ENCODE measurements around the gene CDH4. TPM values are rescaled to one million over a fixed set of nuclear protein-coding genes. Genes with fewer than 3 reads are reported as not detected.

Gene CDH4
- total and polyA plus RNA-seq, 9 of the 15 experiments (the other 6 are each of a cell fraction or from before 2014, with no cell fraction given), result 0.04 TPM; not detected in 8

GRCh38 chr20:61929561-61929960 is 677.5 kb downstream of the CDH4 start (continued):
- TF ChIP-seq ZBTB40 (IDR thresholded peaks at IDR 0.05) (no peak), ZBTB40 (CRISPR knock-in tag; IDR thresholded peaks at IDR 0.05) (no peak), PHF21A (IDR thresholded peaks at IDR 0.05; ENCODE audit: borderline replicate concordance, low read depth) (no peak), POLR2A (conservative IDR thresholded peaks at IDR 0.05) (no peak), NCOA4 (IDR thresholded peaks at IDR 0.05; ENCODE audit: partially characterized antibody) (no peak), ZNF668 (CRISPR knock-in tag; IDR thresholded peaks at IDR 0.05) (no peak), ZNF24 (IDR thresholded peaks at IDR 0.05) (no peak), HDAC6 (IDR thresholded peaks at IDR 0.05; ENCODE audit: low read depth, low read length) (no peak), POLR2AphosphoS2 (IDR thresholded peaks at IDR 0.05; ENCODE audit: low read length) (no peak), KAT7 (CRISPR knock-in tag; IDR thresholded peaks at IDR 0.05; ENCODE audit: borderline replicate concordance) (no peak), ZNF431 (CRISPR knock-in tag; IDR thresholded peaks at IDR 0.05) (no peak), MTA3 (IDR thresholded peaks at IDR 0.05; ENCODE audit: borderline replicate concordance) (no peak), RERE (CRISPR knock-in tag; IDR thresholded peaks at IDR 0.05; ENCODE audit: borderline replicate concordance) (no peak)
